H9 (cell line): Measurements from ENCODE around the gene RFPL3. TPM values are rescaled to one million over a fixed set of nuclear protein-coding genes. Genes with fewer than 3 reads are reported as not detected.

Experiments used
- DNase-seq: peaks from one replicate; pipeline ENCODE4 v3.0.0-alpha.2; 2017
- H2AFZ ChIP-seq: one replicate; pipeline ENCODE4 v1.6.1; 2013; ENCODE audit warnings: mild to moderate bottlenecking, low read length, control low read depth, moderate library complexity
- H2AK5ac ChIP-seq: 2 replicates; pipeline ENCODE4 v1.6.1; 2013; ENCODE audit warnings: low read length, control low read depth, mixed read lengths; ENCODE audit not compliant: insufficient read length
- H2BK120ac ChIP-seq: one replicate; pipeline ENCODE4 v1.6.1; 2013; ENCODE audit warnings: low read depth, mild to moderate bottlenecking, low read length, control low read depth, inconsistent platforms; ENCODE audit not compliant: poor library complexity, severe bottlenecking
- H2BK12ac ChIP-seq: 2 replicates; pipeline ENCODE4 v1.6.1; 2013; ENCODE audit warnings: low read length, control low read depth, mixed read lengths, low read depth; ENCODE audit not compliant: insufficient read length
- H2BK15ac ChIP-seq: 2 replicates; pipeline ENCODE4 v1.6.1; 2013; ENCODE audit warnings: low read depth, low read length, control low read depth
- H2BK20ac ChIP-seq: one replicate; pipeline ENCODE4 v1.6.1; 2013; ENCODE audit warnings: low read depth, mild to moderate bottlenecking, low read length, control low read depth, inconsistent platforms; ENCODE audit not compliant: poor library complexity, severe bottlenecking
- H2BK5ac ChIP-seq: 2 replicates; pipeline ENCODE4 v1.6.1; 2013; ENCODE audit warnings: low read length, control low read depth, mixed read lengths; ENCODE audit not compliant: insufficient read length
- H3K14ac ChIP-seq: 2 replicates; pipeline ENCODE4 v1.6.1; 2013; ENCODE audit warnings: low read length, control low read depth; ENCODE audit not compliant: insufficient read depth
- H3K18ac ChIP-seq: 2 replicates; pipeline ENCODE4 v1.6.1; 2013; ENCODE audit warnings: low read depth, mild to moderate bottlenecking, mixed read lengths, low read length, control low read depth; ENCODE audit not compliant: insufficient read length
- H3K23ac ChIP-seq: 2 replicates; pipeline ENCODE4 v1.6.1; 2013; ENCODE audit warnings: low read length, control low read depth, mixed read lengths, low read depth; ENCODE audit not compliant: insufficient read length
- H3K23me2 ChIP-seq: 2 replicates; pipeline ENCODE4 v1.6.1; 2013; ENCODE audit warnings: low read depth, mild to moderate bottlenecking, mixed read lengths, low read length, control low read depth; ENCODE audit not compliant: insufficient read length, poor library complexity, severe bottlenecking
- H3K27ac ChIP-seq: 2 replicates; pipeline ENCODE4 v1.5.1; 2013; ENCODE audit warnings: low read length, control low read depth, mixed read lengths, low read depth; ENCODE audit not compliant: insufficient read length
- H3K27me3 ChIP-seq: 2 replicates; pipeline ENCODE4 v1.6.1; 2013; ENCODE audit warnings: low read length, control low read depth, inconsistent platforms; ENCODE audit not compliant: insufficient read depth
- H3K4ac ChIP-seq: 2 replicates; pipeline ENCODE4 v1.6.1; 2013; ENCODE audit warnings: low read depth, mild to moderate bottlenecking, control low read depth, inconsistent platforms, low read length, moderate library complexity
- H3K4me1 ChIP-seq: 2 replicates; pipeline ENCODE4 v1.6.1; 2013; ENCODE audit warnings: low read length, control low read depth, inconsistent platforms; ENCODE audit not compliant: insufficient read depth
- H3K4me2 ChIP-seq: 2 replicates; pipeline ENCODE4 v1.6.1; 2013; ENCODE audit warnings: low read length, control low read depth, mixed read lengths; ENCODE audit not compliant: insufficient read length, insufficient read depth
- H3K56ac ChIP-seq: 2 replicates; pipeline ENCODE4 v1.6.1; 2013; ENCODE audit warnings: low read depth, mild to moderate bottlenecking, mixed read lengths, low read length, control low read depth; ENCODE audit not compliant: insufficient read length
- H3K79me1 ChIP-seq: 2 replicates; pipeline ENCODE4 v1.6.1; 2013; ENCODE audit warnings: low read depth, mild to moderate bottlenecking, moderate library complexity, low read length, control low read depth, inconsistent platforms; ENCODE audit not compliant: insufficient read depth, poor library complexity, severe bottlenecking
- H3K79me2 ChIP-seq: 2 replicates; pipeline ENCODE4 v1.6.1; 2013; ENCODE audit warnings: low read length, control low read depth, inconsistent platforms; ENCODE audit not compliant: insufficient read depth
- H3K9ac ChIP-seq: 2 replicates; pipeline ENCODE4 v1.6.1; 2013; ENCODE audit warnings: low read length, control low read depth, mixed read lengths; ENCODE audit not compliant: insufficient read length; ENCODE audit errors: extremely low read depth
- H3K9me3 ChIP-seq: one replicate; pipeline ENCODE4 v1.6.1; 2013; ENCODE audit warnings: low read depth, low read length, inconsistent platforms; ENCODE audit not compliant: control insufficient read depth
- H3T11ph ChIP-seq: one replicate; pipeline ENCODE4 v1.6.1; 2013; ENCODE audit warnings: mild to moderate bottlenecking, low read length, control low read depth, inconsistent platforms
- H4K20me1 ChIP-seq: one replicate; pipeline ENCODE4 v1.6.1; 2013; ENCODE audit not compliant: control insufficient read depth, insufficient read length, insufficient read depth
- H4K5ac ChIP-seq: 2 replicates; pipeline ENCODE4 v1.6.1; 2013; ENCODE audit warnings: low read depth, mild to moderate bottlenecking, mixed read lengths, low read length, control low read depth; ENCODE audit not compliant: insufficient read length
- H4K8ac ChIP-seq: replicated peaks from 2 replicates; pipeline ENCODE4 v1.6.1; 2013; ENCODE audit warnings: low read length, control low read depth, mixed read lengths, low read depth; ENCODE audit not compliant: insufficient read length
- H4K91ac ChIP-seq: 2 replicates; pipeline ENCODE4 v1.6.1; 2013; ENCODE audit warnings: low read depth, mild to moderate bottlenecking, moderate library complexity, mixed read lengths, low read length, control low read depth; ENCODE audit not compliant: insufficient read length
- H3K27ac Mint-ChIP-seq, 3 experiments: 2 replicates in 2 of 3; 3 replicates in 1 of 3; pipeline ENCODE4 v1.8.0; 2020 to 2021; ENCODE audit warnings: mixed read lengths in 3 of 3, mild to moderate bottlenecking in 1 of 3, moderate library complexity in 1 of 3
- H3K27me3 Mint-ChIP-seq: 2 replicates; pipeline ENCODE4 v1.8.0; 2021; ENCODE audit warnings: low read depth, mild to moderate bottlenecking, moderate library complexity, mixed read lengths
- H3K36me3 Mint-ChIP-seq, 3 experiments: 2 replicates in 2 of 3; 3 replicates in 1 of 3; pipeline ENCODE4 v1.8.0; 2020 to 2021; ENCODE audit warnings: low read depth in 3 of 3, mixed read lengths in 3 of 3; ENCODE audit not compliant: insufficient read depth in 1 of 3
- H3K4me1 Mint-ChIP-seq, 2 experiments: 2 replicates each; pipeline ENCODE4 v1.8.0; 2020; ENCODE audit warnings: mixed read lengths in 2 of 2
- H3K4me3 Mint-ChIP-seq, 2 experiments: 2 replicates in 1 of 2; 3 replicates in 1 of 2; pipeline ENCODE4 v1.8.0; 2020 to 2021; ENCODE audit warnings: mild to moderate bottlenecking in 2 of 2, mixed read lengths in 2 of 2, moderate library complexity in 1 of 2
- H3K9me3 Mint-ChIP-seq, 2 experiments: 2 replicates in 1 of 2; 3 replicates in 1 of 2; pipeline ENCODE4 v1.8.0; 2020; ENCODE audit warnings: mild to moderate bottlenecking in 2 of 2, mixed read lengths in 2 of 2, moderate library complexity in 1 of 2
- CTCF ChIP-seq: fragments of 200-600 bp; sonication (generic); conservative IDR thresholded peaks from 3 replicates; pipeline ENCODE4 v1.8.0; 2021; ENCODE audit warnings: antibody characterized with exemption, mild to moderate bottlenecking
- WGBS: extraction: QIAGEN DNeasy Blood & Tissue Kit; methylation state at CpG from one replicate; pipeline ENCODE4 v1.1.7; 2013; ENCODE audit warnings: missing lambda C conversion rate, low lambda C conversion rate, mixed read lengths; ENCODE audit not compliant: insufficient read length; ENCODE audit errors: extremely low coverage; 5-methylcytosine and 5-hydroxymethylcytosine counted together
- total RNA-seq: library from RNA; stranded (reverse); gene quantifications from 2 replicates; pipeline ENCODE4 v1.2.1, GENCODE V29; 2021

The RFPL3 gene
- total RNA-seq, 1 experiment from 2014 or later = not detected

GRCh38 chr22:32409977-32410376 is 52.3 kb downstream of the RFPL3 start:
- Histone ChIP-seq H2BK12ac (no peak overlapping the region), H3K56ac (no peak overlapping the region), H2AK5ac (no peak overlapping the region), H2AFZ (no peak overlapping the region), H3K23ac (no peak overlapping the region), H2BK15ac (no peak overlapping the region), H3K4me1 (0 out of 2 replicates have a peak, but pooled peaks cover 4% of the 10 kb centered on the region), H4K5ac (no peak overlapping the region), H3K18ac (no peak overlapping the region), H2BK5ac (no peak overlapping the region), H3K79me1 (peaks cover 12% of the 10 kb centered on the region), H4K20me1 (no peaks in the 10 kb centered on the region), H4K91ac (no peak overlapping the region), H3K27me3 (no peaks in the 10 kb centered on the region), H4K8ac (no peak overlapping the region), H3K14ac (no peak overlapping the region), H3K4ac (no peak overlapping the region), H3K23me2 (peaks cover 4% of the 10 kb centered on the region), H2BK120ac (no peak overlapping the region), H3K27ac (no peak overlapping the region), H2BK20ac (no peak overlapping the region), H3T11ph (no peak overlapping the region), H3K9ac (no peak overlapping the region), H3K4me2 (no peak overlapping the region), H3K9me3 (no peaks in the 10 kb centered on the region), H3K79me2 (peaks cover 13% of the 10 kb centered on the region; the same call in 1 of the 2 replicates)
- Mint-ChIP-seq H3K9me3 (no peaks in the 10 kb centered on the region), H3K27me3 (peaks cover 3% of the 10 kb centered on the region), H3K27ac (peak overlapping the region in 1 of 3 experiments; percentile 57; a peak in 1 of 7 replicates), H3K4me3 (peak overlapping the region; percentile 6 to 97; a peak in 3 of 5 replicates), H3K4me1 (peaks cover 18 to 22% of the 10 kb centered on the region in 2 experiments), H3K36me3 (peaks cover 22 to 48% (median 39%) of the 10 kb centered on the region in 3 experiments; a peak in 6 of 7 replicates)
- DNase-seq = no peak
- no peak for TF ChIP-seq CTCF
- no CpG with 5 or more reads among the region's 9 CpGs for WGBS
